ENCODE results near the gene NRCAM.

The NRCAM gene

DNA sequence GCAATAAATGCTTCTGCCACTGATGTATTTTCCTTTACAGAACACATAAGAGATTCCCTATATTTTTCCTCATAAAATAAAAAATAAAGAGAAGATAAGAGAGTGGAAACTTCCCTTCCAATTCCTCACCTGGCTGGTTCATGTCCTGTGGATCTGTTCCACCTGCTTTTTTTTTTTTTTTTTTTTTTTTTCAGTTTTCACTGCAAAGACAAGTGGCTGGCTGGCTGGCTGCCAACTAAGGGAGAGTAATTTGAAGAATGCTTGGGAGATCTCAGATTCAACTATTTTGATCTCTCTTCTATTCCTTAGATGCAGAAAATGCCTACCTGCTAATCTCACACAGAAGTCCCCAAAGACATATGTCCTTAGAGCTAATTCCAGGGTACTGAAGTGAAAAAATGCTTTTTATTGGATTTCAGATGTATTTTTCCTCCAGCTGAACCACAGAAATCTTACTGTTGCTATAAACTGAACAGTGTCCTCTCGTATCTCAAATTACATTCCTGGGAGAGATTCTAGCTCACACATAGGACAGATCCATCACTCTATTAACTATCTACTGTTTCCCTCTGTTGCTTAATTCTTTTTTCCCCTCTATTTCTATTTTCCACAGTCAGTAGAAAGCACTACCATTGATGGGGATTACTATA is 120.8 kb downstream of the NRCAM start:
- no peak for DNase-seq

DNA sequence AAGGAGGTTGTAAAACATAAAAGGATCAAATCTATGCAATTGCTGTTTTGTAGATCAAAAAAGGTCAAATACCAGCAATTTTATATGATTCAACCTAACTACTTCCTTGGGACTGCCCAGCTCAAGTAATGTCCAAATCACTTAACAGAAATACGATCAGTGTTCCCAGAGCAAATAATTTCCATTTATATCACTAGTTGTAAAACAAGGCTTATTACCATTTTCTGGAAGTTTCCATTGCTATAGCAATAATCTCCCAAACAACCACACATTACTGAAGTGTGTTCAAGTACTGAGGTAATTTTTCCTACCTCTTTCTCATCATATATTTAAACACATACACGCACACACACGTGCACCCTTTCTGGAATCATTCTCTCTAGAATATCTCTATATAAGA is 123.3 kb downstream of the NRCAM start:
- DNase-seq, result no peak

DNA sequence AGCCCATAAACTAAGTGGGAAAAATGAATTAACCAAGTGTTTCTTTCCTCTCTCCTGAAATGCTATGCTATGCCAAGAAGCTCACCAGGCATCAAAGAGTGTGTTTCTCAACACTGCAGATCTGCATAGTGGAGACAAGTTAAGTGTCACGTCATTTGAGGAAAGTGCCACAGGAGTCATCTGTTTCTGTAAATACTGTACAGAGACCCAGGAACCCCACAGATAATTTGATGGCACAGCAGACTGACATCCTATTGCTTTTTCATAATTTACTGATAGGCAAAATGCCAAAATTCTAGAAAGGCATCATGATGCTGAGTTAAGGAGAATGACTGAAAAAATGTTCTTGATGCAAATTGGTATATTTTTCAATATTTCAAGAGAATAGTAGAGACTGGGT is 124.3 kb downstream of the NRCAM start:
- no peak for DNase-seq

- DNase-seq, result no peak
These were observed 126.0 kb downstream of the NRCAM start for GRCh38 chr7:108330227-108330626.

DNA sequence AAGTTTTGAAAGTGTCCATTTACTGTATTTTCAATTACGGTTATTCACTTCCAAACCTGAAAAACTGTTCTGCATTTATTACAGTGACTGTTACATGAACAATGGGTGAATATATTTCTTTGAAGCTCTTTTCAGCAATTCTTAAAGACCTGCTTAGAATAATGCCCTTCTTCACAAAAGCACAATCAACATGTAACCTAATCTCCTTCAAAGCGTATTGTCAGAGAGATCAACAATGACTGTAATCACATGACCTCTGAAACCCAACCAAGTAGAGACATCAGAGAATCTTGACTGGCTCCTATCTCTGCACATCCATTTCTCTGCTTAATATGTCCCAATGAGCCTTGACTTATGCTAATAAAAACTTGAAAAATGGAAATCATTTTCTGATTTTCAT is 126.7 kb downstream of the NRCAM start:
- DNase-seq, result no peak

GRCh38 chr7:108328174-108328651 is 128.0 kb downstream of the NRCAM start:
- no peak for DNase-seq

DNA sequence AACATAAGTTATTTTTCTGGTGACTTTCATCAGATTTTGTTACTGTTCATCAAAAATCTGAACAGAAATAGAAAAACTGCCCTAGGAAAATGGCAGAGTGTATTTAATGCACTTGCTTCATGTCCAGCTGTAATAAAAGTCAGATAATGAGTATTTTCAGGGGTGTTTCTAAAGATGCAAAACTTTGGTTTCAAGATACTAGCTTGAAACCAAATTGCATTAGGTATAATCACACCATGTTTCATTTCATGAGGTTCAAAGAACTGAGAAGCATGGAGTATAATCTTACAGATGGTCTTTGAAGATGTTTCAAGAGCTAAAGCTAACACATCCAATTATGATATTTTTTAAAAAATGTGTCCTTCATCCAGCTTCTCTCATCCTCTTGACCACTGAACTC is 128.9 kb downstream of the NRCAM start:
- DNase-seq, result no peak

- DNase-seq, result no peak
These were observed 129.3 kb downstream of the NRCAM start for GRCh38 chr7:108326938-108327337.

GRCh38 chr7:108324053-108325038 is 131.9 kb downstream of the NRCAM start:
- DNase-seq, result no peak

DNA sequence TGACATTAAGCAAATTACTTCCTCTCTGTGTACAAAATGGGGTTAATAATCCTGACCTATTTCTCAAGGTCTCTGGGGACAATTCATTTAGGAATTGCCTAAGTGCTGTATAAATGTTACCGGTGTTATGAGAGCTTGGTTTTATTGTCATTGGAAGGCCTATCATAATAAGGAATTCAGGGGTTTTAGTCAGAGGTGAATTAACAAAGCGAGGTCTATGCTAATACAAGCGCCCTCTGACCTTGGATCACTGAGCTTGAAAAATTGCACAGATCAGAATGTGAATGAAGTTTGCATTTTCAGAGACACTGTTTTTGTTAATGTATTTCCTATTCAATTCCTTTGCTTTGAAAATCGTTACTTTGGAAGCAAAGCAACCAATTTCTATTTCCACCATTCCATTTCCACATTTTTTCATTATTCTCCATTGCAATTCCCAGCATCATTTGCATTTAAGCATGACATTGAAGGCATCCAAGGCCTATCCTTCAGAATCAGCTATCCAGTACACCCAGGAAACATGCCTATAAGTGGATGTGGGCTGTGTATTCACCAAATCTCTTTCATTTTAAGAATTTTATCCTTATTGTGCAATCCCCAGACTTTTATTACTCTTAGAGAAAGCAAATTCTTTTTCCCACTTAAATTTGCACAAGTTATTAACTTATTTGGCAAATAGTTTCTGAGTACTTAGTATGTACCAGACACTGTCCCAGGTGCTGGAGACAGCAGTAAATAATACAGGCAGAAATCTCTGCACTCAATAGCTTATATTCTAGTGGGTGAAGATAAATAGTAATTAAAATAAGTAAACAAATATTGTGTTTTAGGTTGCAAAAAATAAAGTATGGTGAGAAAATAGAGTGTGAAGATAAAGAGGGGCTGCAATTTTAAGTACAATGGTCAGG is 133.1 kb downstream of the NRCAM start:
- DNase-seq, result no peak

DNA sequence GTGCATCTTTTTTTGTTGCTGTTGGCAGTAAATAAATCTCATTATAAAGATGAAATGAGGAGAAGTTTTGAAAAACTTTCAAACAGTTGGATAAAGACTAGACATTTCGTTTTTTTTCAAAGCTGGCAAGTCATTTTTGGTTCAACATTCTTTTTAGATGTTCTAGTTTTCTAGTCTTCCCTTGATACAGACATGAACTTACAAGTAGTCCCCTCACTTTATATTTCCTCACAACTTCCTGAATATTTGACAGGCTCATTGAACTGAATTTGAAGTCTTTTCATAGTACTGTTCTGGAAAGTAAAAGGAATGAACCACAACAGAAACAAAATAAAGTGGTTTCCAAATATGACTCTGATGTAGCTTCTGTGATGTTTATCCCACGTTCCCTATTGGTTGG is 134.2 kb downstream of the NRCAM start:
- no peak for DNase-seq

DNA sequence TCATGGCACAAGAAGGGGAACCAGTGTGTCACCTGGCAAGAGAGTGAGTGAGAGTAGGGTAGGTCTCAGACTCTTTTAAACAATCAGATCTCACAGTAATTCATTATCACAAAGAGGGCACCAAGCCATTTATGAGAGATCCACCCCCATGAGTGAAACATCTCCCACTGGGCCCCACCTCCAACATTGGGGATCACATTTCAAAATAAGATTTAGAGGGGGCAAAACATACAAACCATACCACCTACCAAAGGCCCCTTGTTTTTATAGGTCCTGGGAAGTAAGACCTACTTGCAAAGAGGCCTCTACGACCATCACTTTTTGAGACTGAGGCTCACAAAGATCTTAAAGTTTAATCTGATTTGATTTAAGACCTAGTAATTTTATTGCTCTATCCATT is 134.9 kb downstream of the NRCAM start:
- DNase-seq, result no peak

- no peak for DNase-seq
These were observed 139.5 kb downstream of the NRCAM start for GRCh38 chr7:108316708-108317107.

DNA sequence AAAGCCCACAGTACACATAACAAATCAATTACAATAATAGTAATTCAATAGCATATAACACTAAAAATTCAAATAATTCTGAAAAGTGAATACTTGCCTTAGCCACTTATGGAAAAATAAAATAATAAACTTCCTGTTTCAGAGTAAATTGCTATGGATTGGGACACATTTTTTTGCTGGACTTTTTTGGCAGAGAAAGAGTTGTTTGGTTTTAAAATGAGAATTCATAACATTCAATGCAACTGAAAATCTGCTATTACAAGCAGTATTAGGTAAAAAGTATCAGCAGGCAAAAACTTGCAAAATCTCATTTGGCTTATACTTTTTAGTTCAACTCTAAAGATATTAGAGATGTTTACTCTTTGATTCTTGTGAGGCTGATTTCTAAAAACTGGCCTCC is 141.7 kb downstream of the NRCAM start:
- no peak for DNase-seq

DNA sequence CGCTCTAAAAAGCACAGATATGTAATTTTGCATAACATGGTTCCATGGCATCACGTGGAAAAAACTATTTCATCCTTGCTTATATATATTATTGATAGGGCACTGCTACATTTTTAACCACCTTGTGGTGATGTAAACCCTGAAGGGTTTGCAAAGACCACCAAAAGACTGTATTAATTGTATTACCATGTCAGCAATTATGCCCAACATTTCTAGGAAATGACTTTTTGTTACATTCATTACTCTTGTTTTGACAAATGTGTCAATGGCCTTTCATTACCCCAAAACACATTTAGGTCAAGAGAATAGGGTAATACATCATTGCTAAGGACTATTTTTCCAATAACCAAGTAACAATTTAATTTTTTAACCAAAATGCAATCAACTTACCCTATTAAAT is 142.2 kb downstream of the NRCAM start:
- no peak for DNase-seq

DNA sequence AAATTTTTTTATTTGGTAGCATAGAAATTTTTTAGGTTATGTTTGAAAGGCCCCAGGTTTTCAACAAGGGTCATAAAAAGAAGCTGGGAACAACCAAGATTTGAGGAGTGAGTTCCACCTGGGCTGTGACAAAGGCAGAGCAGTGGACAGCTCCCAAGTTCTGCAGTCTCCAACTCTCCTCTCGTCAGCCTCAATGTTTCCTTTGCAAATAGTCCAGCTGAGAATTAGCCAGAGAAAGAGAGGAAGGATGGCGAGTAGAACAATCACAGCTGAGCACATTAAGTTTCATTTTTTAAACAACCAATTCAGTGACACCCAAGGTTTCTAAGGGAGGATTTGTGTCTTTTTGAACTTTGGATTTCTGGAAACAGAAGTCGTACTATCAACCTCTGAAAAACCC is 143.2 kb downstream of the NRCAM start:
- no peak for DNase-seq

GRCh38 chr7:108311446-108312168 is 144.6 kb downstream of the NRCAM start:
- DNase-seq, result no peak

DNA sequence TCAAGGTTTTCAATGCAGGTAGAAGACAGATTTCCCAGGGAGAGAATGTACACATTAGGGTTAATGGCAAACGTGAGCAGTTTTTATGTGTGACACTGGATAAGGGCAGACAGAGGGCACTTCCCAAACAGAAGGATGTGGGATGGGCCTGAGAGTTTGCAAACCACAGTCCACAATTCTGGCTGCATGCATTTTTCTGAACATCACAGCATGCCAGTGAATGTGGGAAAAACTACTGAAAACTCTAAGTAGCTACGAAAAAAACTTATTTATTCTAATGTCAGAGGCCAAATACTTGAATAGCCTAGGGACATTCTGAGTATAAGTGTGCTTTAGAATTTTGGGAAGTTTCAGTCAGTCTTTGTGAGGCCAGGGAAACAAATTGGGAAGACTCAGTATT is 145.9 kb downstream of the NRCAM start:
- no peak for DNase-seq

DNA sequence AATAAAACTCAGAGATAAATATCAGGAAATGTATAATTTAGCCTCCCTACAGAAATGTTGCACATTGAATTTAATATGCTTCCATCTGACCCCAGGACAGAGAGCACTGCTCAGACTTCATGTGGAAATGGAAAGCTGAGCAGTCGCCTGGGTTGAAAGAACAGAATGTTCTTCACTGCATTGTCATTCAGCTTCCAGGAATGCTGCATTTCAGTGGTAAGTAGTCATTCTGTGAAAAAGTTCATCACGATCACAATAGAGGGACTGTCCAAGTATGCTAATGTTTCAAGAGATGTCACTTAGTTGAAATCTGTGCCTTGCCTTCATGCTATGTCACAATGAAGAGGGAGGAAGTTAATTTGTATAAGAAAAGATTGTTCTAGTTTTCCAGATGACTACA is 147.3 kb downstream of the NRCAM start:
- DNase-seq, result no peak

- no peak for DNase-seq
These were observed 148.0 kb downstream of the NRCAM start for GRCh38 chr7:108308276-108308675.

- DNase-seq, result no peak
These were observed 148.6 kb downstream of the NRCAM start for GRCh38 chr7:108307595-108307994.

DNA sequence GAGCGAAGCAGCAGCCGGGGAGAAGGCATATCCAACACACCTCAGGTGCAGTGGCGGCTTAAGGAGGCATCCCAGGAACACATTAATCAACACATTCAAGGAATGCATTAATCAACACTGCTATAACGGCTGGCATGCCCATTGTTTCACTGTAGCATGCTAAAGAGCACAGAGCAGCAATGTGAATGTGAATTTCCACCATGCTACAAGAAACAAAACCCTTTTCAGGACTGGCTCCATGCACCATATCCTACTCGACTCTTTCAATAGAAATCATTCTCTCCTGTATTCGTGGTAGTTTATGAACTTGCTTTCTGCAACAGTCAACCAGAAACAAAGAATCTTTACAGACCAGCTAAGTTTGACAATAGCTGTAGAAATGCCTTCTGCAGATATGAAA is 149.0 kb downstream of the NRCAM start:
- DNase-seq, result no peak

All from activated CD8-positive, alpha-beta memory T cell treated with anti-CD3 and anti-CD28 coated beads, Interleukin-2, amount 50 U/mL, for 48 hours (primary cell).